D721Med (cell line): ENCODE data around the gene NPAS2.

ENCODE experiments used
- DNase-seq: peaks from one replicate; pipeline ENCODE4 v3.0.0; 2011; ENCODE audit warnings: low spot score; ENCODE audit not compliant: insufficient read length
- FAIRE-seq: peaks from 2 replicates; lab custom pipeline; 2011; peaks lifted over from hg19 to GRCh38; lab: Jason Lieb, UNC
- CTCF ChIP-seq: IDR thresholded peaks from 2 replicates; pipeline ENCODE4 v1.5.1; 2012; ENCODE audit warnings: mild to moderate bottlenecking, control low read depth; ENCODE audit not compliant: insufficient read depth; ENCODE audit errors: missing control alignments

NPAS2 gene

GRCh38 chr2:100819370-100820272 lies at the start of gene NPAS2:
Gene NPAS2 (plus strand): TSS chr2:100820139. CDS start chr2:100904755, 84,616 bp downstream.
- no peak for FAIRE-seq
- DNase-seq: no peak
- no peak for TF ChIP-seq CTCF

GRCh38 chr2:100771125-100771524 lies 48.8 kb upstream of the NPAS2 start:
- TF ChIP-seq CTCF: no peak
- FAIRE-seq (no peak), DNase-seq (no peak)

GRCh38 chr2:100773538-100773937 lies 46.4 kb upstream of the NPAS2 start:
- DNase-seq (no peak), FAIRE-seq (no peak)
- no peak for TF ChIP-seq CTCF

- no peak for TF ChIP-seq CTCF
- DNase-seq (no peak), FAIRE-seq (no peak)
These were observed 43.5 kb upstream of the NPAS2 start for GRCh38 chr2:100776445-100776844.

- no peak for DNase-seq
- TF ChIP-seq CTCF: no peak
- no peak for FAIRE-seq
These were observed 41.1 kb upstream of the NPAS2 start for GRCh38 chr2:100778637-100779450.

- FAIRE-seq (no peak), DNase-seq (no peak)
- no peak for TF ChIP-seq CTCF
These were observed 40.1 kb upstream of the NPAS2 start for GRCh38 chr2:100779908-100780202.
